Esophagus muscularis mucosa (tissue), 4 donors: ENCODE results near the gene DPH3.

ENCODE experiments used
- CTCF ChIP-seq, 3 experiments: fragments of 200-600 bp in 2 of 3; fragments of 450-650 bp in 1 of 3; sonication (generic) in 2 of 3; IDR thresholded peaks; one replicate each; pipeline ENCODE4 v1.5.1; 2017 to 2019; ENCODE audit warnings: antibody characterized with exemption in 3 of 3, mild to moderate bottlenecking in 2 of 3, moderate library complexity in 1 of 3
- EP300 ChIP-seq: sonication (generic); formaldehyde crosslinking; IDR thresholded peaks from one replicate; pipeline ENCODE4 v1.6.1; 2017; ENCODE audit warnings: antibody characterized with exemption
- POLR2A ChIP-seq: fragments of 450-650 bp; IDR thresholded peaks from one replicate; pipeline ENCODE4 v1.6.1; 2017; ENCODE audit warnings: antibody characterized with exemption, moderate library complexity, mild to moderate bottlenecking, low read depth
- POLR2AphosphoS5 ChIP-seq, 2 donors: sonication (generic); formaldehyde crosslinking; IDR thresholded peaks; one replicate each; pipeline ENCODE4 v1.6.1; 2017; ENCODE audit warnings: antibody characterized with exemption in 2 of 2

DNA sequence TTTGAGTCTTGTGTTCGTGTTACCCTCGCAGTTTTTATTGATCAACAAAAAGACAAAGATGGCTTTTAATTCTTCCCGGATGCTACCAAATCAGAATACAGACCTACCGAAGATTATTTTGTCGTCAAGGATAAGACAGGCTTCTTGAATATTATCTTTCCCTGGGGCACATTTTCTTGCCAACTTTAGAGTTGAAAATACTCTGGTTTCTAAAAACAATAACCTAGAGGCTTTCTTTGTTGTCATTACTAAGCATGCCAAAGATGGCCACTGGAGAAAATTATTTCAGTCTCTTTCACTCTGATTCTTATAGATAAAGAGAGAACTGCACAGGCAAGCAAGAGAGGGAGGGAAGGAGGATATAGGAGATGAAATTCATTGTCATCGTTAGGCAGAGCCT is 34.1 kb upstream of the DPH3 start:
- no peak for TF ChIP-seq CTCF (IDR thresholded peaks at IDR 0.05)
- no peak for TF ChIP-seq POLR2A
- TF ChIP-seq POLR2AphosphoS5 (IDR thresholded peaks at IDR 0.05) = no peak
- TF ChIP-seq EP300 = no peak
